Uterus (tissue), 2 donors: ENCODE measurements around the gene SNAP29.

ENCODE experiments used
- CTCF ChIP-seq, 4 experiments: fragments of 200-600 bp in 2 of 4; fragments of 450-650 bp in 2 of 4; sonication (generic) in 2 of 4; IDR thresholded peaks; one replicate each; pipeline ENCODE4 v1.5.1; 2016 to 2019; ENCODE audit warnings: antibody characterized with exemption in 4 of 4, mild to moderate bottlenecking in 2 of 4, moderate library complexity in 1 of 4
- POLR2A ChIP-seq, 2 donors: fragments of 450-650 bp; IDR thresholded peaks; one replicate each; pipeline ENCODE4 v1.6.1; 2016; ENCODE audit warnings: antibody characterized with exemption in 2 of 2, mild to moderate bottlenecking in 1 of 2, moderate library complexity in 1 of 2

GRCh38 chr22:20867179-20868024 is 8.6 kb downstream of the SNAP29 start:
- TF ChIP-seq CTCF (IDR thresholded peaks at IDR 0.05): no peak
- TF ChIP-seq POLR2A (IDR thresholded peaks at IDR 0.05): peak in 1 of 2 donors; percentile 82
